HG02981 (cell line): ENCODE measurements around the gene PPP2R5B.

ENCODE experiments used
- ATAC-seq: cut with Tn5 transposase; IDR thresholded peaks from one replicate; pipeline ENCODE4 v1.9.1; 2021; ENCODE audit warnings: mild to moderate bottlenecking, moderate library complexity; ENCODE audit not compliant: unreplicated experiment

The PPP2R5B gene

GRCh38 chr11:64928957-64929356 lies 4.5 kb downstream of the PPP2R5B start:
- ATAC-seq: no peak

- ATAC-seq: no peak
Measured at GRCh38 chr11:64929625-64930024, 5.1 kb downstream of the PPP2R5B start.

GRCh38 chr11:64930340-64930739 lies 5.9 kb downstream of the PPP2R5B start:
- no peak for ATAC-seq

- ATAC-seq: no peak
Measured at GRCh38 chr11:64931290-64931689, 6.8 kb downstream of the PPP2R5B start.

- ATAC-seq: no peak
Measured at GRCh38 chr11:64932324-64932723, 7.8 kb downstream of the PPP2R5B start.

- no peak for ATAC-seq
Measured at GRCh38 chr11:64933213-64933934, 8.9 kb downstream of the PPP2R5B start.

- ATAC-seq: no peak
Measured at GRCh38 chr11:64933935-64934681, 9.6 kb downstream of the PPP2R5B start.

- ATAC-seq: no peak
Measured at GRCh38 chr11:64934682-64935358, 10.3 kb downstream of the PPP2R5B start.

- ATAC-seq: no peak
Measured at GRCh38 chr11:64935359-64936081, 11.0 kb downstream of the PPP2R5B start, which contains the start of gene GPHA2. Gene GPHA2 (minus strand): TSS chr11:64935893. CDS start chr11:64935460, 433 bp downstream.

- no peak for ATAC-seq
Measured at GRCh38 chr11:64936539-64936938, 12.1 kb downstream of the PPP2R5B start.

GRCh38 chr11:64947208-64947814 lies 22.8 kb downstream of the PPP2R5B start:
- ATAC-seq: no peak

GRCh38 chr11:64951529-64951928 lies 27.0 kb downstream of the PPP2R5B start:
- no peak for ATAC-seq

GRCh38 chr11:64954201-64954600 lies 29.7 kb downstream of the PPP2R5B start:
- ATAC-seq: no peak

- ATAC-seq: no peak
Measured at GRCh38 chr11:64959498-64959897, 35.0 kb downstream of the PPP2R5B start.

GRCh38 chr11:64960719-64961118 lies 36.2 kb downstream of the PPP2R5B start:
- no peak for ATAC-seq

GRCh38 chr11:64963072-64963631 lies 38.7 kb downstream of the PPP2R5B start:
- ATAC-seq: no peak

GRCh38 chr11:64967375-64967774 lies 42.9 kb downstream of the PPP2R5B start:
- ATAC-seq: no peak

GRCh38 chr11:64969209-64969608 lies 44.7 kb downstream of the PPP2R5B start:
- no peak for ATAC-seq

- no peak for ATAC-seq
Measured at GRCh38 chr11:64970731-64971151, 46.3 kb downstream of the PPP2R5B start.
